Pons (tissue), 1 donor: ENCODE data around the gene MMD.
"Not testable (repeated sequence)": the region's sequence is repeated elsewhere in the genome, so short reads cannot be mapped to it uniquely, and the experiment has no call there.

Source experiments
- DNase-seq: peaks from one replicate; pipeline ENCODE4 v3.0.0-alpha.2; 2016; ENCODE audit warnings: low spot score

Gene MMD

GRCh38 chr17:55421179-55421934 lies at the start of gene MMD:
TSS of gene MMD (minus strand) at chr17:55421835. CDS start at chr17:55421695, 140 bp downstream.
- DNase-seq = no peak

- peak; percentile 32 for DNase-seq
Observed at GRCh38 chr17:55466671-55467070, 45.0 kb upstream of the MMD start.

GRCh38 chr17:55465771-55466170 lies 44.1 kb upstream of the MMD start:
- DNase-seq = not testable (repeated sequence)

- DNase-seq = no peak
Observed at GRCh38 chr17:55463600-55463999, 42.0 kb upstream of the MMD start.

- DNase-seq = no peak
Observed at GRCh38 chr17:55462711-55463110, 41.1 kb upstream of the MMD start.

GRCh38 chr17:55462234-55462633 lies 40.6 kb upstream of the MMD start:
- DNase-seq = no peak

GRCh38 chr17:55458978-55459377 lies 37.3 kb upstream of the MMD start:
- no peak for DNase-seq

GRCh38 chr17:55458287-55458900 lies 36.8 kb upstream of the MMD start:
- DNase-seq = no peak

GRCh38 chr17:55456307-55457240 lies 34.9 kb upstream of the MMD start:
- DNase-seq = no peak

GRCh38 chr17:55454906-55455474 lies 33.4 kb upstream of the MMD start:
- DNase-seq = no peak

- DNase-seq = peak; percentile 67
Observed at GRCh38 chr17:55453839-55454557, 32.4 kb upstream of the MMD start.

GRCh38 chr17:55452139-55452790 lies 30.6 kb upstream of the MMD start:
- DNase-seq = no peak

- DNase-seq = no peak
Observed at GRCh38 chr17:55451758-55452138, 30.1 kb upstream of the MMD start.

GRCh38 chr17:55451203-55451641 lies 29.6 kb upstream of the MMD start:
- DNase-seq = no peak

- DNase-seq = no peak
Observed at GRCh38 chr17:55450232-55450825, 28.7 kb upstream of the MMD start.

GRCh38 chr17:55448681-55449080 lies 27.0 kb upstream of the MMD start:
- DNase-seq = no peak

GRCh38 chr17:55446581-55447205 lies 25.1 kb upstream of the MMD start:
- DNase-seq = no peak

GRCh38 chr17:55446004-55446403 lies 24.4 kb upstream of the MMD start:
- DNase-seq = not testable (repeated sequence)

- peak; percentile 37 for DNase-seq
Observed at GRCh38 chr17:55444471-55445441, 23.1 kb upstream of the MMD start.
